NCI-H2196 (cell line): ENCODE measurements around the gene RGMA.

Experiments
- DNase-seq: peaks from one replicate; lab custom pipeline; 2025; ENCODE audit not compliant: unreplicated experiment; lab: John Stamatoyannopoulos, UW

RGMA gene

GRCh38 chr15:93088981-93089726 is at the start of gene RGMA:
Gene RGMA (minus strand): TSS chr15:93089211. CDS start chr15:93088932, 279 bp downstream.
- DNase-seq = no peak

GRCh38 chr15:93136606-93137005 is 47.6 kb upstream of the RGMA start:
- DNase-seq = no peak

- DNase-seq = no peak
These were observed 47.0 kb upstream of the RGMA start for GRCh38 chr15:93135997-93136397.

- DNase-seq = no peak
These were observed 46.4 kb upstream of the RGMA start for GRCh38 chr15:93135459-93135858.

- no peak for DNase-seq
These were observed 42.6 kb upstream of the RGMA start for GRCh38 chr15:93131485-93132095.

GRCh38 chr15:93129702-93130488 is 40.9 kb upstream of the RGMA start:
- DNase-seq = no peak

- DNase-seq = no peak
These were observed 38.3 kb upstream of the RGMA start for GRCh38 chr15:93127286-93127685.

GRCh38 chr15:93126599-93126998 is 37.6 kb upstream of the RGMA start:
- DNase-seq = no peak

GRCh38 chr15:93126148-93126547 is 37.1 kb upstream of the RGMA start:
- no peak for DNase-seq

GRCh38 chr15:93124126-93124525 is 35.1 kb upstream of the RGMA start:
- DNase-seq = no peak

GRCh38 chr15:93121973-93122910 is 33.2 kb upstream of the RGMA start:
- no peak for DNase-seq

GRCh38 chr15:93121107-93121506 is 32.1 kb upstream of the RGMA start:
- no peak for DNase-seq

- DNase-seq = no peak
These were observed 29.9 kb upstream of the RGMA start for GRCh38 chr15:93118904-93119303.

GRCh38 chr15:93111451-93111850 is 22.4 kb upstream of the RGMA start:
- DNase-seq = no peak

- no peak for DNase-seq
These were observed 21.6 kb upstream of the RGMA start for GRCh38 chr15:93110502-93111040.

- no peak for DNase-seq
These were observed 20.5 kb upstream of the RGMA start for GRCh38 chr15:93109336-93110102.

GRCh38 chr15:93107646-93108045 is 18.6 kb upstream of the RGMA start:
- DNase-seq = no peak

- no peak for DNase-seq
These were observed 16.5 kb upstream of the RGMA start for GRCh38 chr15:93105485-93105884.

- DNase-seq = no peak
These were observed 14.8 kb upstream of the RGMA start for GRCh38 chr15:93103823-93104222.

- DNase-seq = no peak
These were observed 13.2 kb upstream of the RGMA start for GRCh38 chr15:93102211-93102610.
